ENCODE results near the gene TMEM263. TPM values are rescaled to one million over a fixed set of nuclear protein-coding genes. Genes with fewer than 3 reads are reported as not detected.

TMEM263 gene
- total RNA-seq, 2 donors from 2014 or later, result 25.7 to 39.3 TPM

GRCh38 chr12:106950591-106950990, 5.1 kb upstream of the TMEM263 start:
- H3K27ac Mint-ChIP-seq, result no peak overlapping the region
- peaks cover 52% of the 10 kb centered on the region for H3K9me3 Mint-ChIP-seq
- H3K36me3 ChIP-seq (ENCODE audit: control insufficient read depth, insufficient read depth, low read length), result no peaks in the 10 kb centered on the region
- H3K27me3 ChIP-seq (ENCODE audit: control insufficient read depth, insufficient read depth, low read length, poor library complexity, severe bottlenecking), result no peaks in the 10 kb centered on the region
- DNase-seq, result no peak
- H3K4me1 ChIP-seq (ENCODE audit: control insufficient read depth, insufficient read depth, low read length), result no peaks in the 10 kb centered on the region
- H3K4me3 Mint-ChIP-seq, result no peak overlapping the region
- no peak for TF ChIP-seq CTCF (conservative IDR thresholded peaks at IDR 0.05)
- H3K27ac ChIP-seq (ENCODE audit: low read depth, low read length), result no peak overlapping the region
- H3K36me3 Mint-ChIP-seq (ENCODE audit: low read depth), result no peaks in the 10 kb centered on the region
- no peak overlapping the region for H3K9ac ChIP-seq (ENCODE audit: extremely low read depth, low read length, poor library complexity, severe bottlenecking)
- WGBS, 2 experiments (ENCODE audit: insufficient coverage in 1 of 2, insufficient read length in 1 of 2), result 96 to 100% methylated on average over 2 to 5 of the region's 5 CpGs
- peaks cover 43% of the 10 kb centered on the region for H3K27me3 Mint-ChIP-seq (ENCODE audit: insufficient read depth)
- H3K4me3 ChIP-seq (ENCODE audit: low read length), result no peak overlapping the region
- H3K4me1 Mint-ChIP-seq, result no peaks in the 10 kb centered on the region
- H3K9me3 ChIP-seq (ENCODE audit: control insufficient read depth, low read length), result peaks cover 28% of the 10 kb centered on the region

- Histone ChIP-seq H3K9me3 (ENCODE audit: control insufficient read depth, low read length) (peaks cover 6% of the 10 kb centered on the region), H3K9ac (ENCODE audit: extremely low read depth, low read length, poor library complexity, severe bottlenecking) (no peak overlapping the region), H3K27ac (ENCODE audit: low read depth, low read length) (no peak overlapping the region), H3K4me1 (ENCODE audit: control insufficient read depth, insufficient read depth, low read length) (no peaks in the 10 kb centered on the region), H3K4me3 (ENCODE audit: low read length) (no peak overlapping the region), H3K27me3 (ENCODE audit: control insufficient read depth, insufficient read depth, low read length, poor library complexity, severe bottlenecking) (no peaks in the 10 kb centered on the region), H3K36me3 (ENCODE audit: control insufficient read depth, insufficient read depth, low read length) (peaks cover 3% of the 10 kb centered on the region)
- TF ChIP-seq CTCF (conservative IDR thresholded peaks at IDR 0.05), result no peak
- H3K4me1 Mint-ChIP-seq, result peaks cover 9% of the 10 kb centered on the region
- no peak overlapping the region for H3K27ac Mint-ChIP-seq
- WGBS, 2 experiments (ENCODE audit: insufficient coverage in 1 of 2, insufficient read length in 1 of 2), result 96% methylated on average over 5 to 12 of the region's 12 CpGs
- DNase-seq, result no peak
- peaks cover 24% of the 10 kb centered on the region for H3K9me3 Mint-ChIP-seq
- peaks cover 3% of the 10 kb centered on the region for H3K36me3 Mint-ChIP-seq (ENCODE audit: low read depth)
- no peak overlapping the region for H3K4me3 Mint-ChIP-seq
- H3K27me3 Mint-ChIP-seq (ENCODE audit: insufficient read depth), result peaks cover 40% of the 10 kb centered on the region
Observed at GRCh38 chr12:106953352-106954250, 2.1 kb upstream of the TMEM263 start.

- Histone ChIP-seq H3K9ac (ENCODE audit: extremely low read depth, low read length, poor library complexity, severe bottlenecking) (peak overlapping the region; percentile 57), H3K27me3 (ENCODE audit: control insufficient read depth, insufficient read depth, low read length, poor library complexity, severe bottlenecking) (no peaks in the 10 kb centered on the region), H3K9me3 (ENCODE audit: control insufficient read depth, low read length) (peaks cover 4% of the 10 kb centered on the region), H3K27ac (ENCODE audit: low read depth, low read length) (peak overlapping the region; percentile 93), H3K4me3 (ENCODE audit: low read length) (peak overlapping the region; percentile 99), H3K4me1 (ENCODE audit: control insufficient read depth, insufficient read depth, low read length) (no peaks in the 10 kb centered on the region), H3K36me3 (ENCODE audit: control insufficient read depth, insufficient read depth, low read length) (peaks cover 8% of the 10 kb centered on the region)
- H3K27me3 Mint-ChIP-seq (ENCODE audit: insufficient read depth), result peaks cover 37% of the 10 kb centered on the region
- H3K9me3 Mint-ChIP-seq, result peaks cover 16% of the 10 kb centered on the region
- peak; percentile 56 for DNase-seq
- H3K27ac Mint-ChIP-seq, result peak overlapping the region; percentile 78
- peaks cover 7% of the 10 kb centered on the region for H3K36me3 Mint-ChIP-seq (ENCODE audit: low read depth)
- TF ChIP-seq CTCF (conservative IDR thresholded peaks at IDR 0.05), result no peak
- peaks cover 9% of the 10 kb centered on the region for H3K4me1 Mint-ChIP-seq
- WGBS, 2 experiments (ENCODE audit: insufficient coverage in 1 of 2, insufficient read length in 1 of 2), result 50 to 74% methylated on average over 8 to 36 of the region's 36 CpGs
- H3K4me3 Mint-ChIP-seq, result peak overlapping the region; percentile 90
Observed at GRCh38 chr12:106954462-106955376, 988 bp upstream of the TMEM263 start.
